ENCODE measurements around the gene SLC25A41.

Gene SLC25A41

DNA sequence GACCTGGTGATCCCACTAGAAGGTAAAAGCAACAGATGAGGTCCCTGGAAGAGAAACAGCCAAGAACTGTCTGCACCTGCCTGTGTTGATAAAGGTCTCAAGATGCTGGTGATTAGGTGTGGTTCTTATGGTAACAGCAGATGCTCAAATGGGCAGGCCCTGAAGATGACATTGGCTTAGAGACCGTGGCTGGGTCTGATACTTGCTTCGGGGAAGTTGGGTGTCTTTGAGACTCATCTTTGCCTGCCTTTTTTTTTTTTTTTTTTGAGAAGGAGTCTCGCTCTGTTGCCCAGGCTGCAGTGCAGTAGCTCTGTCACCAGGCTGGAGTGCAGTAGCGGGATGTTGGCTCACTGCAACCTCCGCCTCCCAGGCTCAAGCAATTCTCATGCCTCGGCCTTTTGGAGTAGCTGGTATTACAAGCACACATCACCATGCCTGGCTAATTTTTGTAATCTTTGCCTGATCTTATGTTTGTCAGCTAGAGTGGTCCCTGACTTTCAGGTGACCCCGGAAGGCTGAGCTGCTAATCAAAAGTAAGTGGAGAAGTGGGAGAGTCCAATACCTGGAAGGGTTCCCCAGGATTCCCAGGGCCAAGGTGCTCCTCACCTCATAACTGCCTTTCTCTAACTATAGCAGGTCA, 18.1 kb upstream of the SLC25A41 start:
- Histone ChIP-seq H3K9ac (ENCODE audit: low read length) (no peak overlapping the region), H3K36me3 (ENCODE audit: insufficient read depth, low read length) (peaks cover 67% of the 10 kb centered on the region)

DNA sequence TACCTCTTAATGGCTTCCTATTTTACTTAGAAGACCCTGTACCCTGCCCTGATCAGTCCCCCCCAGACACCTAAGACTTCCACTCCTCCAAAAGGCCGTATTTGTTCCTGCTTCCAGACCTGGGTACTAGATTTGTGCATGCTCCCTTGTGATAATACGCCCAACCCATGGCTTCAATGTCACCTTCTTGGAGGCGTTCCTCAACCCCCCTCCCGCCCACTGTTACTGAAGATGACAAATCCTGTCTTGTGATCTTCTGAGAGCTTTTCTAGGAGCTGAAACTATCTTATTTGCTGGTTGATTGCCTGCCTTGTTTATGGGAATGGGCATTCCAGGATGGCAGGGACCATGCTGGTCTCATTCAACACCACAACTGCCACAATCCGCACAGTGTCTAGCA, 16.6 kb upstream of the SLC25A41 start:
- Histone ChIP-seq H3K9ac (ENCODE audit: low read length) (no peak overlapping the region), H4K20me1 (ENCODE audit: insufficient read depth, low read length) (no peaks in the 10 kb centered on the region), H3K9me2 (ENCODE audit: low read depth, low read length) (no peaks in the 10 kb centered on the region), H3K27ac (ENCODE audit: low read depth, low read length, poor library complexity, severe bottlenecking) (no peak overlapping the region), H3K4me3 (ENCODE audit: low read depth, low read length, poor library complexity, severe bottlenecking) (no peak overlapping the region), H3K4me1 (ENCODE audit: insufficient read depth, low read length, severe bottlenecking) (no peaks in the 10 kb centered on the region), H3K36me3 (ENCODE audit: insufficient read depth, low read length) (peaks cover 67% of the 10 kb centered on the region), H3K79me2 (ENCODE audit: insufficient read depth, low read length) (no peaks in the 10 kb centered on the region), H2AFZ (ENCODE audit: low read length) (no peak overlapping the region), H3K4me2 (ENCODE audit: low read length) (no peak overlapping the region), H3F3A (ENCODE audit: insufficient read depth, low read length) (no peaks in the 10 kb centered on the region), H3K9me3 (ENCODE audit: low read length) (peaks cover 15% of the 10 kb centered on the region), H3K27me3 (ENCODE audit: insufficient read depth, low read length) (no peaks in the 10 kb centered on the region)
- TF ChIP-seq EZH2 (IDR thresholded peaks at IDR 0.05; ENCODE audit: borderline replicate concordance, low read length) = no peak
- TF ChIP-seq, protein P1, sequence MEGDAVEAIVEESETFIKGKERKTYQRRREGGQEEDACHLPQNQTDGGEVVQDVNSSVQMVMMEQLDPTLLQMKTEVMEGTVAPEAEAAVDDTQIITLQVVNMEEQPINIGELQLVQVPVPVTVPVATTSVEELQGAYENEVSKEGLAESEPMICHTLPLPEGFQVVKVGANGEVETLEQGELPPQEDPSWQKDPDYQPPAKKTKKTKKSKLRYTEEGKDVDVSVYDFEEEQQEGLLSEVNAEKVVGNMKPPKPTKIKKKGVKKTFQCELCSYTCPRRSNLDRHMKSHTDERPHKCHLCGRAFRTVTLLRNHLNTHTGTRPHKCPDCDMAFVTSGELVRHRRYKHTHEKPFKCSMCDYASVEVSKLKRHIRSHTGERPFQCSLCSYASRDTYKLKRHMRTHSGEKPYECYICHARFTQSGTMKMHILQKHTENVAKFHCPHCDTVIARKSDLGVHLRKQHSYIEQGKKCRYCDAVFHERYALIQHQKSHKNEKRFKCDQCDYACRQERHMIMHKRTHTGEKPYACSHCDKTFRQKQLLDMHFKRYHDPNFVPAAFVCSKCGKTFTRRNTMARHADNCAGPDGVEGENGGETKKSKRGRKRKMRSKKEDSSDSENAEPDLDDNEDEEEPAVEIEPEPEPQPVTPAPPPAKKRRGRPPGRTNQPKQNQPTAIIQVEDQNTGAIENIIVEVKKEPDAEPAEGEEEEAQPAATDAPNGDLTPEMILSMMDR (IDR thresholded peaks at IDR 0.05; ENCODE audit: low read length) = no peak

More for the DNA sequence above, 18.1 kb upstream of the SLC25A41 start:
- no peaks in the 10 kb centered on the region for H3K79me2 ChIP-seq (ENCODE audit: insufficient read depth, low read length)
- H3K9me2 ChIP-seq (ENCODE audit: low read depth, low read length) = no peaks in the 10 kb centered on the region
- no peaks in the 10 kb centered on the region for H3K27me3 ChIP-seq (ENCODE audit: insufficient read depth, low read length)
- peaks cover 15% of the 10 kb centered on the region for H3K9me3 ChIP-seq (ENCODE audit: low read length)
- no peak overlapping the region for H3K27ac ChIP-seq (ENCODE audit: low read depth, low read length, poor library complexity, severe bottlenecking)
- H4K20me1 ChIP-seq (ENCODE audit: insufficient read depth, low read length) = no peaks in the 10 kb centered on the region
- TF ChIP-seq, protein P1 (IDR thresholded peaks at IDR 0.05; ENCODE audit: low read length) = no peak
- no peak for TF ChIP-seq EZH2 (IDR thresholded peaks at IDR 0.05; ENCODE audit: borderline replicate concordance, low read length)
- no peaks in the 10 kb centered on the region for H3K4me1 ChIP-seq (ENCODE audit: insufficient read depth, low read length, severe bottlenecking)
- no peak overlapping the region for H3K4me3 ChIP-seq (ENCODE audit: low read depth, low read length, poor library complexity, severe bottlenecking)
- H2AFZ ChIP-seq (ENCODE audit: low read length) = no peak overlapping the region
- no peak overlapping the region for H3K4me2 ChIP-seq (ENCODE audit: low read length)
- H3F3A ChIP-seq (ENCODE audit: insufficient read depth, low read length) = no peaks in the 10 kb centered on the region

DNA sequence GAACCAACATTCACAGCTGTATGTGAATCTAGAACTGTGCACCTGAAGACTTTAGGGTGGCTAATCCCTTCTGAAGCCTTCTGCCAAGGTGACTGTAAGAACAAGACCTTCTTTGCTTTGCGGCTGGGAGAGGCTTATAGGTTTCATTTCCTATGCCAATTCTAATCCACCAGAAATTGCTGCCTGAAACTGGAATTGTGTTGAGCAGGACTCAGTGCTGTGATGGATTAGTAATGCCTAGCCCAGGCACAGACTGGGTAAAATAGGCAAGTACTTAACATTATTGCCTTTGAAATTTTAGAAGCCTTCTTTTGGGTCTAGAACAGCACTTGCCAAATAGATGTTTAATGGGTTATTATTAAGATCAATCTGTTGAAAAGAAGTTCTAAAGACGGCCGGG, 14.5 kb upstream of the SLC25A41 start:
- Histone ChIP-seq H3K27ac (ENCODE audit: low read depth, low read length, poor library complexity, severe bottlenecking) (no peak overlapping the region), H3K4me1 (ENCODE audit: insufficient read depth, low read length, severe bottlenecking) (no peaks in the 10 kb centered on the region), H3K9ac (ENCODE audit: low read length) (no peak overlapping the region), H3F3A (ENCODE audit: insufficient read depth, low read length) (no peaks in the 10 kb centered on the region), H3K36me3 (ENCODE audit: insufficient read depth, low read length) (peaks cover 47% of the 10 kb centered on the region), H4K20me1 (ENCODE audit: insufficient read depth, low read length) (no peaks in the 10 kb centered on the region), H3K4me2 (ENCODE audit: low read length) (no peak overlapping the region), H3K9me3 (ENCODE audit: low read length) (no peaks in the 10 kb centered on the region), H3K9me2 (ENCODE audit: low read depth, low read length) (no peaks in the 10 kb centered on the region), H3K4me3 (ENCODE audit: low read depth, low read length, poor library complexity, severe bottlenecking) (no peak overlapping the region), H3K79me2 (ENCODE audit: insufficient read depth, low read length) (no peaks in the 10 kb centered on the region), H2AFZ (ENCODE audit: low read length) (no peak overlapping the region), H3K27me3 (ENCODE audit: insufficient read depth, low read length) (no peaks in the 10 kb centered on the region)
- TF ChIP-seq EZH2 (IDR thresholded peaks at IDR 0.05; ENCODE audit: borderline replicate concordance, low read length) = no peak
- TF ChIP-seq, protein P1 (IDR thresholded peaks at IDR 0.05; ENCODE audit: low read length) = no peak
